ENCODE results near the gene SMARCD2.
"Not testable (repeated sequence)": the region's sequence is repeated elsewhere in the genome, so short reads cannot be mapped to it uniquely, and the experiment has no call there.

Gene SMARCD2

GRCh38 chr17:63850401-63850800, 7.9 kb upstream of the SMARCD2 start:
- DNase-seq (ENCODE audit: low read depth), result no peak

- DNase-seq (ENCODE audit: low read depth), result peak; percentile 93
These were observed 6.6 kb upstream of the SMARCD2 start for GRCh38 chr17:63848834-63849689.

GRCh38 chr17:63847525-63848249, 5.2 kb upstream of the SMARCD2 start:
- DNase-seq (ENCODE audit: low read depth), result no peak

- DNase-seq (ENCODE audit: low read depth), result no peak
These were observed 3.0 kb upstream of the SMARCD2 start for GRCh38 chr17:63845509-63845908.

GRCh38 chr17:63843910-63844677, 1.6 kb upstream of the SMARCD2 start:
- DNase-seq (ENCODE audit: low read depth), result no peak

GRCh38 chr17:63843387-63843888, 953 bp upstream of the SMARCD2 start:
- not testable (repeated sequence) for DNase-seq (ENCODE audit: low read depth)

- no peak for DNase-seq (ENCODE audit: low read depth)
These were observed 329 bp downstream of the SMARCD2 start for GRCh38 chr17:63842173-63842539.

GRCh38 chr17:63841350-63842172, 924 bp downstream of the SMARCD2 start:
- DNase-seq (ENCODE audit: low read depth), result no peak

- DNase-seq (ENCODE audit: low read depth), result no peak
These were observed 1.7 kb downstream of the SMARCD2 start for GRCh38 chr17:63840591-63841349.

- DNase-seq (ENCODE audit: low read depth), result no peak
These were observed 3.8 kb downstream of the SMARCD2 start for GRCh38 chr17:63838631-63839171.

- no peak for DNase-seq (ENCODE audit: low read depth)
These were observed 4.4 kb downstream of the SMARCD2 start for GRCh38 chr17:63837962-63838600.

- DNase-seq (ENCODE audit: low read depth), result no peak
These were observed 5.0 kb downstream of the SMARCD2 start for GRCh38 chr17:63837480-63837879.

GRCh38 chr17:63836811-63837210, 5.7 kb downstream of the SMARCD2 start:
- DNase-seq (ENCODE audit: low read depth), result no peak

GRCh38 chr17:63835167-63835720, 7.2 kb downstream of the SMARCD2 start:
- no peak for DNase-seq (ENCODE audit: low read depth)

GRCh38 chr17:63834431-63835166, 7.9 kb downstream of the SMARCD2 start:
- no peak for DNase-seq (ENCODE audit: low read depth)

- no peak for DNase-seq (ENCODE audit: low read depth)
These were observed 8.6 kb downstream of the SMARCD2 start for GRCh38 chr17:63833741-63834373.

- no peak for DNase-seq (ENCODE audit: low read depth)
These were observed 9.3 kb downstream of the SMARCD2 start for GRCh38 chr17:63833026-63833740.

- DNase-seq (ENCODE audit: low read depth), result no peak
These were observed 10.0 kb downstream of the SMARCD2 start for GRCh38 chr17:63832455-63832854.

All from stimulated activated CD8-positive, alpha-beta memory T cell treated with anti-CD3 and anti-CD28 coated beads, Interleukin-15, amount 100 ng/mL, for 24 hours (primary cell).